Right ventricle myocardium inferior (tissue), 1 donor: ENCODE measurements around the gene PPME1. TPM values are rescaled to one million over a fixed set of nuclear protein-coding genes. Genes with fewer than 3 reads are reported as not detected.

Source experiments
- total RNA-seq: library from RNA; stranded (reverse); fragmentation: NEBNext Ultra II Directional; extraction: Animal tissue kit (Norgen Biotek cat#: 25700); gene quantifications from one replicate; pipeline ENCODE4 v1.2.1, GENCODE V29; 2021
- donor health status: DM: no; HTN: yes; CAD: no; lungs with severe emphysema.

The PPME1 gene
- total RNA-seq, 1 donor from 2014 or later: 34.6 TPM

Other genes starting within 250 kb of the PPME1 start
- not detected for gene DNAJB13, start 220.3 kb upstream of the PPME1 start, total RNA-seq
- 36.4 TPM for gene UCP2, start 188.4 kb upstream of the PPME1 start, total RNA-seq
- gene UCP3, start 162.2 kb upstream of the PPME1 start, total RNA-seq: 13.1 TPM
- gene C2CD3, start 287 bp upstream of the PPME1 start, total RNA-seq: 9.6 TPM
- not detected for gene P4HA3, start 140.4 kb downstream of the PPME1 start, total RNA-seq
- 2.1 TPM for gene PGM2L1, start 227.1 kb downstream of the PPME1 start, total RNA-seq